ENCODE results near the gene IL17REL.
"Not testable (repeated sequence)": the region's sequence is repeated elsewhere in the genome, so short reads cannot be mapped to it uniquely, and the experiment has no call there.

IL17REL gene

GRCh38 chr22:49991907-49992533 is 20.5 kb downstream of the IL17REL start:
- H3K27ac Mint-ChIP-seq, result no peak overlapping the region

GRCh38 chr22:49991167-49991566 is 21.4 kb downstream of the IL17REL start:
- peaks cover 42% of the 10 kb centered on the region for H3K9me3 Mint-ChIP-seq

More at GRCh38 chr22:49991907-49992533, 20.5 kb downstream of the IL17REL start:
- Mint-ChIP-seq H3K9me3 (peaks cover 34% of the 10 kb centered on the region), H3K36me3 (ENCODE audit: low read depth) (no peaks in the 10 kb centered on the region), H3K27me3 (ENCODE audit: low read depth) (peaks cover 19% of the 10 kb centered on the region), H3K4me3 (no peak overlapping the region), H3K4me1 (no peaks in the 10 kb centered on the region)
- no peak for TF ChIP-seq CTCF (IDR thresholded peaks at IDR 0.05; ENCODE audit: unreplicated experiment in 3 of 3)

DNA sequence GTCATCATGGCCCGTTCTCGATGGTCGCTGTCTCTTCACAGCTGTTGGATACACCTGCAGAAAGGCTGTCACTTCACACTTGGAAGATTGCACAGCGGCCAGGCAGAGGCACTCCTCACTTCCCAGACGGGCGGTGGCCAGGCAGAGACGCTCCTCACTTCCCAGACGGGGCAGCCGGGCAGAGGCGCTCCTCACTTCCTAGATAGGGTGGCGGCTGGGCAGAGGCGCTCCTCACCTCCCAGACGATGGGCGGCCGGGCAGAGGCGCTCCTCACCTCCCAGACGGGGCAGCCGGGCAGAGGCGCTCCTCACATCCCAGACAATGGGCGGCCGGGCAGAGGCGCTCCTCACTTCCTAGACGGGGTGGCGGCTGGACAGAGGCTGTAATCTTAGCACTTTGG is 22.7 kb downstream of the IL17REL start:
- H3K4me1 Mint-ChIP-seq; H3K27ac Mint-ChIP-seq; H3K36me3 Mint-ChIP-seq (ENCODE audit: low read depth); H3K4me3 Mint-ChIP-seq: not testable (repeated sequence)
- Mint-ChIP-seq H3K27me3 (ENCODE audit: low read depth) (peaks cover 35% of the 10 kb centered on the region), H3K9me3 (peaks cover 56% of the 10 kb centered on the region)

More at GRCh38 chr22:49991167-49991566, 21.4 kb downstream of the IL17REL start:
- H3K4me3 Mint-ChIP-seq, result no peak overlapping the region
- no peak for TF ChIP-seq CTCF (IDR thresholded peaks at IDR 0.05; ENCODE audit: unreplicated experiment in 3 of 3)
- peaks cover 27% of the 10 kb centered on the region for H3K27me3 Mint-ChIP-seq (ENCODE audit: low read depth)
- H3K36me3 Mint-ChIP-seq (ENCODE audit: low read depth), result no peaks in the 10 kb centered on the region
- no peak overlapping the region for H3K27ac Mint-ChIP-seq
- no peaks in the 10 kb centered on the region for H3K4me1 Mint-ChIP-seq

DNA sequence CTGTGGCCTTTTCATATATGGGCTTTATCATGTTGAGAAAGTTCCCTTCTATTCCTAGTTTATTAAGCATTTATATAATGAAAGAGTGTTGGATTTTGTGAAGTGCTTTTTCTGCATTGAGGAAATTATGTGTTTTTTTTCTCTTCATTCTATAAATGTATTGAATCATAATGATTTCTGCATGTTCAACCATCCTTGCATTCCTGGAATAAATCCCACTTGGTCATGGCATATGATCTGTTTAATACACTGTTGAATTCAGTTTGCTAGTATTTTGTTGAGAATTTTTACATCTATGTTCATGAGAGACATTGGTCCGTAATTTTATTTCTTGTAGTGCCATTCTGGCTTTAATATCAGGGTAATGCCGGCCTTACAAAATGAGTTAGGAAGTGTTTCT is 26.2 kb downstream of the IL17REL start:
- H3K4me3 Mint-ChIP-seq, result no peak overlapping the region
- H3K9me3 Mint-ChIP-seq, result peaks cover 56% of the 10 kb centered on the region
- H3K4me1 Mint-ChIP-seq, result no peaks in the 10 kb centered on the region
- TF ChIP-seq CTCF (IDR thresholded peaks at IDR 0.05; ENCODE audit: unreplicated experiment in 3 of 3), result no peak
- no peak overlapping the region for H3K27ac Mint-ChIP-seq
- peaks cover 50% of the 10 kb centered on the region for H3K27me3 Mint-ChIP-seq (ENCODE audit: low read depth)
- no peaks in the 10 kb centered on the region for H3K36me3 Mint-ChIP-seq (ENCODE audit: low read depth)

- Mint-ChIP-seq H3K36me3 (ENCODE audit: low read depth) (peaks cover 11% of the 10 kb centered on the region), H3K4me3 (no peak overlapping the region), H3K4me1 (no peaks in the 10 kb centered on the region), H3K9me3 (peaks cover 49% of the 10 kb centered on the region), H3K27me3 (ENCODE audit: low read depth) (peaks cover 69% of the 10 kb centered on the region), H3K27ac (no peak overlapping the region)
- peak; percentile 14 to 53 (median 31) for TF ChIP-seq CTCF (IDR thresholded peaks at IDR 0.05; ENCODE audit: unreplicated experiment in 3 of 3)
Measured at GRCh38 chr22:49983148-49984042, 29.2 kb downstream of the IL17REL start.

DNA sequence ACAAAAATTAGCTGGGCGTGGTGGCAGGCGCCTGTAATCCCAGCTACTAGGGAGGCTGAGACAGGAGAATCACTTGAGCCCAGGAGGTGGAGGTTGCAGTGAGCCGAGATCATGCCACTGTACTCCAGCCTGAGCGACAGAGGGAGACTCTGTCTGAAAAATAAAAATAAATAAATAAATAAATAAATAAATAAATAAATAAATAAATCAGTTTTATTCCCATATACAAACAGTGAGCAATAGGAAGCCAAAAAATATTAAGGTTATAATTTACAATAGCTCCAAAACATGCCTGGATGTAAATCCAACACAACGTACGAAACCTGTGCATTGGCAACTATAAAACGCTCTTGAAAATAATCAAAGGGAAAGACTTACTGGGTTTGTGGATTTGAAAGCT is 30.8 kb downstream of the IL17REL start:
- Mint-ChIP-seq H3K36me3 (ENCODE audit: low read depth) (peaks cover 11% of the 10 kb centered on the region), H3K9me3 (peaks cover 42% of the 10 kb centered on the region), H3K27me3 (ENCODE audit: low read depth) (peaks cover 63% of the 10 kb centered on the region)
- H3K4me3 Mint-ChIP-seq, H3K27ac Mint-ChIP-seq, H3K4me1 Mint-ChIP-seq: not testable (repeated sequence)
